Stimulated activated CD4-positive, alpha-beta T cell treated with anti-CD3 and anti-CD28 coated beads, TNF-alpha, amount 100 ng/mL, for 48 hours (primary cell): ENCODE data around the gene HMGN1.
"Not testable (repeated sequence)": the region's sequence is repeated elsewhere in the genome, so short reads cannot be mapped to it uniquely, and the experiment has no call there.

Experiments
- DNase-seq, 3 donors: peaks; one replicate each; pipeline ENCODE4 v3.0.0-alpha.2; 2020; ENCODE audit warnings: low read depth in 3 of 3

HMGN1 gene

GRCh38 chr21:39369896-39370288, 21.0 kb upstream of the HMGN1 start:
- DNase-seq, result not testable (repeated sequence)

- no peak for DNase-seq
These were observed 18.9 kb upstream of the HMGN1 start for GRCh38 chr21:39367783-39368182.

- DNase-seq, result no peak
These were observed 17.7 kb upstream of the HMGN1 start for GRCh38 chr21:39366563-39366962.

- no peak for DNase-seq
These were observed 16.1 kb upstream of the HMGN1 start for GRCh38 chr21:39364949-39365348.

GRCh38 chr21:39363607-39364555, 15.0 kb upstream of the HMGN1 start:
- DNase-seq, result no peak

- DNase-seq, result no peak
These were observed 13.8 kb upstream of the HMGN1 start for GRCh38 chr21:39362733-39363132.

GRCh38 chr21:39359382-39359781, 10.5 kb upstream of the HMGN1 start:
- DNase-seq, result no peak

GRCh38 chr21:39353295-39353694, 4.4 kb upstream of the HMGN1 start:
- no peak for DNase-seq

GRCh38 chr21:39350094-39351005, 1.5 kb upstream of the HMGN1 start:
- DNase-seq, result no peak

GRCh38 chr21:39349211-39350093, 564 bp upstream of the HMGN1 start:
- peak; percentile 94 to 98 (median 96) for DNase-seq

GRCh38 chr21:39348040-39348354, 891 bp downstream of the HMGN1 start:
- DNase-seq, result peak in 1 of 3 donors; percentile 10

- no peak for DNase-seq
These were observed 1.4 kb downstream of the HMGN1 start for GRCh38 chr21:39347537-39347936.

- no peak for DNase-seq
These were observed 2.1 kb downstream of the HMGN1 start for GRCh38 chr21:39346671-39347331.

GRCh38 chr21:39346206-39346605, 2.7 kb downstream of the HMGN1 start:
- DNase-seq, result no peak

GRCh38 chr21:39345440-39345839, 3.4 kb downstream of the HMGN1 start:
- no peak for DNase-seq

- no peak for DNase-seq
These were observed 4.0 kb downstream of the HMGN1 start for GRCh38 chr21:39344848-39345247.

- DNase-seq, result no peak
These were observed 7.5 kb downstream of the HMGN1 start for GRCh38 chr21:39341249-39341923.

GRCh38 chr21:39340687-39341086, 8.2 kb downstream of the HMGN1 start:
- DNase-seq, result no peak

GRCh38 chr21:39339231-39339630, 9.7 kb downstream of the HMGN1 start:
- no peak for DNase-seq

- DNase-seq, result no peak
These were observed 12.4 kb downstream of the HMGN1 start for GRCh38 chr21:39336457-39337008.
